Upper lobe of right lung (tissue), 1 donor: ENCODE measurements around the gene EIF3J. TPM values are rescaled to one million over a fixed set of nuclear protein-coding genes. Genes with fewer than 3 reads are reported as not detected.

Experiments used
- ATAC-seq: fragments of 200-7000 bp; cut with Tn5 transposase; one replicate; pipeline ENCODE4 v1.9.1; 2020; ENCODE audit warnings: mild to moderate bottlenecking, moderate library complexity
- DNase-seq: peaks from one replicate; pipeline ENCODE4 v3.0.0-alpha.2; 2020
- H3K27ac ChIP-seq: fragments of 200-600 bp; one replicate; pipeline ENCODE4 v1.8.0; 2022
- H3K27me3 ChIP-seq: fragments of 200-600 bp; one replicate; pipeline ENCODE4 v1.8.0; 2022; ENCODE audit warnings: mild to moderate bottlenecking
- H3K36me3 ChIP-seq: fragments of 200-600 bp; one replicate; pipeline ENCODE4 v1.8.0; 2022
- H3K4me1 ChIP-seq: fragments of 200-600 bp; one replicate; pipeline ENCODE4 v1.8.0; 2022
- H3K4me3 ChIP-seq: fragments of 200-600 bp; one replicate; pipeline ENCODE4 v1.8.0; 2022; ENCODE audit warnings: mild to moderate bottlenecking
- H3K9me3 ChIP-seq: fragments of 200-600 bp; one replicate; pipeline ENCODE4 v1.8.0; 2022
- intact Hi-C: fragments of 100-400 bp; cut with DNase I; formaldehyde crosslinking; loops from one replicate; pipeline ENCODE4 v1.11.0; 2022
- total RNA-seq: library from RNA; stranded (reverse); fragmentation: NEBNext Ultra II Directional; extraction: Animal tissue kit (Norgen Biotek cat#: 25700); gene quantifications from one replicate; pipeline ENCODE4 v1.2.1, GENCODE V29; 2021
- TF ChIP-seq, protein P1 (sequence below): fragments of 200-600 bp; IDR thresholded peaks from one replicate; pipeline ENCODE4 v1.8.0; 2022; ENCODE audit warnings: antibody characterized with exemption
- donor health status: DM: no; HTN: yes; CAD: no; lungs with severe emphysema.

The EIF3J gene
- total RNA-seq, 1 donor from 2014 or later, result 52.9 TPM

DNA sequence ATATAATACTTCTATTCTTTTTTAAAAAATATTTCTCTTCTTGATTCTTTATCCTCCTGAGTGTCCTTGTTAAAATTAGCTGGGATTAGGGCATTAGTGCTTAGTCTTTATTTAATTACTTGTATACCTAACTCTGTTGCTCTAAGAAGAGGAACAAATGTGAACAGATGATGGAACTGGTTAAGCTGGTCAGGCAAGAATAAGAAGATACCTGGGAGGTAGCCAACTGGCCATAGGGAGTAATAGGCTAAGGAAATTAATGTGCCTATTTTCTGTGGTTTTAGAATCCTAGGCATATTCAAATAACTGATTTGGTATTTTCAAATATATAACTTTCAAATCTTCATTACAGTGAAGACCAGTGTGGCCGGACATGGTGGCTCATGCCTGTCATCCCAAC, 54.4 kb downstream of the EIF3J start:
- DNase-seq, result no peak
- intact Hi-C loops, result no loop called here
- Histone ChIP-seq H3K27ac (no peak overlapping the region), H3K4me1 (no peaks in the 10 kb centered on the region), H3K27me3 (no peaks in the 10 kb centered on the region), H3K36me3 (peaks cover 98% of the 10 kb centered on the region), H3K4me3 (no peak overlapping the region), H3K9me3 (no peaks in the 10 kb centered on the region)
- TF ChIP-seq, protein P1, sequence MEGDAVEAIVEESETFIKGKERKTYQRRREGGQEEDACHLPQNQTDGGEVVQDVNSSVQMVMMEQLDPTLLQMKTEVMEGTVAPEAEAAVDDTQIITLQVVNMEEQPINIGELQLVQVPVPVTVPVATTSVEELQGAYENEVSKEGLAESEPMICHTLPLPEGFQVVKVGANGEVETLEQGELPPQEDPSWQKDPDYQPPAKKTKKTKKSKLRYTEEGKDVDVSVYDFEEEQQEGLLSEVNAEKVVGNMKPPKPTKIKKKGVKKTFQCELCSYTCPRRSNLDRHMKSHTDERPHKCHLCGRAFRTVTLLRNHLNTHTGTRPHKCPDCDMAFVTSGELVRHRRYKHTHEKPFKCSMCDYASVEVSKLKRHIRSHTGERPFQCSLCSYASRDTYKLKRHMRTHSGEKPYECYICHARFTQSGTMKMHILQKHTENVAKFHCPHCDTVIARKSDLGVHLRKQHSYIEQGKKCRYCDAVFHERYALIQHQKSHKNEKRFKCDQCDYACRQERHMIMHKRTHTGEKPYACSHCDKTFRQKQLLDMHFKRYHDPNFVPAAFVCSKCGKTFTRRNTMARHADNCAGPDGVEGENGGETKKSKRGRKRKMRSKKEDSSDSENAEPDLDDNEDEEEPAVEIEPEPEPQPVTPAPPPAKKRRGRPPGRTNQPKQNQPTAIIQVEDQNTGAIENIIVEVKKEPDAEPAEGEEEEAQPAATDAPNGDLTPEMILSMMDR, result no peak
- no peak for ATAC-seq

DNA sequence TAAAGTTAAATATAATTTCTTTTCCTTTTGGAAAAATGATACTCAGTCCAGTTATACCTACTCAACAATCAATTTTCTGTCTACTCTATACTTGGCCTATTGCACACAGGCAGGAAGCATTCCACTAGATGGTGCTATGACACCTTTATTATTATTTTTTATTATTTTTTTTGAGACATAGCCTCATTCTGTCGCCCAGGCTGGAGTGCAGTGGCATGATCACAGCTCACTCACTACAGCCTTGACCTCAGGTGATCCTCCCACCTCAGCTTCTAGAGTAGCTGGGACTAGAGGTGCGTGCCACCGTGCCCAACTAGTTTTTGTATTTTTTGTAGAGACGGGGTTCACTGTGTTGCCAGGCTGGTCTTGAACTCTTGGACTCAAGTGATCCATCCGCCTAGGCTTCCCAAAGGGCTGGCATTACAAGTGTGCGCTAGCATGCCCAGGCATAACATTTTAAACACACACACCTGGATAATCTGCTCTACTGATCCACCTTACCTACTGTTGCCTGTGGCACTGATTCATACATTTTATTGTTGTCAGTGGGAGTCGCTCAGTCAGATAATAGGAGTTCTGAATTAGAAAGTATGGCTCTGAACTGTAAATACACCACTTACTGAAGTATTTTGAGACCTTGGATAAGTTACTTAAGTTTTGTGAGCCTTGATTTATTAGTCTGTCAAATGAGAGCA, 56.2 kb downstream of the EIF3J start:
- no peak for ATAC-seq
- Histone ChIP-seq H3K36me3 (peaks cover 100% of the 10 kb centered on the region), H3K9me3 (no peaks in the 10 kb centered on the region), H3K4me1 (no peaks in the 10 kb centered on the region), H3K27me3 (no peaks in the 10 kb centered on the region), H3K4me3 (no peak overlapping the region), H3K27ac (no peak overlapping the region)
- DNase-seq, result no peak
- TF ChIP-seq, protein P1, result peak; percentile 47
- intact Hi-C loops, result no loop called here

DNA sequence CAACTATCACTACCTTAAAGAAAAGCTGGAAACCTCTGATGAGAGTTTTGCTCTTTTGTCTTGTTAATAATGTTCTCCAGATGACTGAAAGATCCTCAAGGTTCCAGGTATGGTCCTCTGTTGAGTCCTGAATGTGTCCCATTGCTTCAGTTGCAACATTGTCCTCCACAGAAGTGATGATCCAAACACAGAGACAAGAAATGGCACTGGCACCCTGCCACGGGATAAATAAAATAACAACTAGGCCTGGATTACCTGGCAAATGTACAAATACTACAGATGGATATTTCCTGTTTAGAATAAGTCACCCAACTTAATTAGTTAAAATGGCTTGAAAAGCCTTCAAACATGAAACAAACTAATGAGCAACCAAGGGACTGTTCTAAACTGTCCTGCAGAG, 58.3 kb downstream of the EIF3J start:
- no peak overlapping the region for H3K4me3 ChIP-seq
- no peaks in the 10 kb centered on the region for H3K9me3 ChIP-seq
- peaks cover 97% of the 10 kb centered on the region for H3K36me3 ChIP-seq
- DNase-seq (no peak), ATAC-seq (no peak)
- intact Hi-C loops, result no loop called here
- no peaks in the 10 kb centered on the region for H3K4me1 ChIP-seq
- no peak overlapping the region for H3K27ac ChIP-seq
- TF ChIP-seq, protein P1, result no peak
- no peaks in the 10 kb centered on the region for H3K27me3 ChIP-seq

DNA sequence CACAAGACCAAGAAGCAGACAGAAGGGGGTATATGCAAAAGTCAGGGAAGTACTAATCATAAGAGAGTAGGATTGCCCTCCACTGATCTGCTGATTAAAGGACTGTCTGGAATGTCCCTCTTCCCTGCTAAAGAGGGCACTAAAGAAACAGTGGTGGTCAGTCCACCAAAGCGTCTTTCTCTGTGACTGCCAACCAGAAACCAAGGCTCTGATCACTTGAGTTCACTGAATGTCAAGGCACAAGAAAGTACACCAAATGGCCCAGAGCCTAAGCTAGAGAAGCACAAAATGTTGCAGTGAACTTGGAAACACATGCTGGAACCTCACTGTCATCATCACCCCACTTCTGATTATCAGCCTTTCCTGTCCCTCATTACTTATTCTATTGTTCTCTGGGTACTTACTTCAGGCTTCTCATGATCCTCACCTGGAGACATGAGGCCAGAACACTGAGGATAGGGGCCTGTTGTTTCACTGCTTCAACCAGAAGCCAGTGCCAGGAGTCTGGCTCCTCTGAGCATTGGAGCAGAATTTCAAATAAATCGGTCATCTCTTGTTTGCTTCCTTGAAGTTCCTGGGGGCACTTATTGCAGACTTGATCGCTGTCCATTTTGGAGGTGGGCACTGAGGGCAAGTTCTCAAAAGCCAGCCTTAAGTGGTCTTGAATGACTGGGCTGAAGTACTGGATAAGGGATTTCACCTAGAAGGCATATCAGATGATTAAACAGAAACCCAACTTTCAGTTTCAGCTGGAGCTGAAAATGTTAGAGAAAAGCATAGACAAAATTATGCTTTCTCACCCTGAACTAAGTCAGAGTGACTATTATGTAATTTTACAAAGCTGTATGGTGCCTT, 58.9 kb downstream of the EIF3J start:
- no peaks in the 10 kb centered on the region for H3K4me1 ChIP-seq
- H3K27ac ChIP-seq, result no peak overlapping the region
- DNase-seq, result no peak
- TF ChIP-seq, protein P1, result no peak
- no peak overlapping the region for H3K4me3 ChIP-seq
- H3K27me3 ChIP-seq, result no peaks in the 10 kb centered on the region
- intact Hi-C loops, result no loop called here
- H3K36me3 ChIP-seq, result peaks cover 97% of the 10 kb centered on the region
- no peak for ATAC-seq
- H3K9me3 ChIP-seq, result no peaks in the 10 kb centered on the region

DNA sequence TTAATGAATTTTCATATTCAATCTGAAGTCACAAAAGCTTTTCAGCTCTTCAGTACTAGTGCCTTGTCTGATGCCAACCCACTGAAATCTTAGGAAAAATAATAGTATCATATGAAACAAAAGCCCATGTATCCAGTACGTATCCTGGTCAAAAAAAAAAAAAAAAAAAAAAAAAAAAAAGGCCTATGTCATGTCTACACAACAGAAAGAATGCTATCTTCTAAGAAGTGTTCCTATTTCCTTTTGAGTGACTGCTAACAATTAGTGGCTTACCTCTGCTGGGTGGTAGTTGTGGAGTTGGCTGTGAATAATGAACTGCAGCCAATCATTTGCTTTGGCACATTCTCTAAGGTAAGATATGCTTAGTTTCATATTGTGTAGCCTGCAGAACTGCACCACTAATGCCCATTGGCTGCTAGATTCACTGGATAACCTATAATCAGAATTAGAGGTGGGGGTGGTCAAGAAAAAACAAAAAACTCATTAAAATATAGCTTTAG, 59.6 kb downstream of the EIF3J start:
- intact Hi-C loops, result no loop called here
- Histone ChIP-seq H3K9me3 (no peaks in the 10 kb centered on the region), H3K4me1 (no peaks in the 10 kb centered on the region), H3K4me3 (no peak overlapping the region), H3K27me3 (no peaks in the 10 kb centered on the region), H3K27ac (no peak overlapping the region), H3K36me3 (peaks cover 96% of the 10 kb centered on the region)
- DNase-seq, result no peak
- TF ChIP-seq, protein P1, result no peak
- ATAC-seq, result no peak
